ENCODE results near the gene GGA3.
"Not testable (repeated sequence)": the region's sequence is repeated elsewhere in the genome, so short reads cannot be mapped to it uniquely, and the experiment has no call there.

DNA sequence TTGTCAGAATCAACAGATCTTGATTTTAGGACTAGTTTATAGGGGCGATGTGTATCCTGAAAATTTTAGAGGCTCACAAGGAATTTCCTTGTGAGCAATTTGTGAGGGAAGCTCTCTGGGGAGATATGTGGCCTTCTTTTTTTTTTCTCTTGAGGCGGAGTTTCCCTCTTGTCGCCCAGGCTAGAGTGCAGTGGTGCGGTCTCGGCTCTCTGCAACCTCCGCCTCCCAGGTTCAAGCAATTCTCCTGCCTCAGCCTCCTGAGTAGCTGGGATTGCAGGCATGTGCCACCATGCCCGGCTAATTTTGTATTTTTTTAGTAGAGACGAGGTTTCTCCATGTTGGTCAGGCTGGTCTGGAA, 54.4 kb downstream of the GGA3 start:
- not testable (repeated sequence) for TF ChIP-seq CTCF (IDR thresholded peaks at IDR 0.05; ENCODE audit: poor library complexity, severe bottlenecking); TAF1 (IDR thresholded peaks at IDR 0.05; ENCODE audit: low read depth); EP300 (conservative IDR thresholded peaks at IDR 0.05; ENCODE audit: poor library complexity, severe bottlenecking); POLR2AphosphoS5 (IDR thresholded peaks at IDR 0.05)
- TF ChIP-seq, protein P1, sequence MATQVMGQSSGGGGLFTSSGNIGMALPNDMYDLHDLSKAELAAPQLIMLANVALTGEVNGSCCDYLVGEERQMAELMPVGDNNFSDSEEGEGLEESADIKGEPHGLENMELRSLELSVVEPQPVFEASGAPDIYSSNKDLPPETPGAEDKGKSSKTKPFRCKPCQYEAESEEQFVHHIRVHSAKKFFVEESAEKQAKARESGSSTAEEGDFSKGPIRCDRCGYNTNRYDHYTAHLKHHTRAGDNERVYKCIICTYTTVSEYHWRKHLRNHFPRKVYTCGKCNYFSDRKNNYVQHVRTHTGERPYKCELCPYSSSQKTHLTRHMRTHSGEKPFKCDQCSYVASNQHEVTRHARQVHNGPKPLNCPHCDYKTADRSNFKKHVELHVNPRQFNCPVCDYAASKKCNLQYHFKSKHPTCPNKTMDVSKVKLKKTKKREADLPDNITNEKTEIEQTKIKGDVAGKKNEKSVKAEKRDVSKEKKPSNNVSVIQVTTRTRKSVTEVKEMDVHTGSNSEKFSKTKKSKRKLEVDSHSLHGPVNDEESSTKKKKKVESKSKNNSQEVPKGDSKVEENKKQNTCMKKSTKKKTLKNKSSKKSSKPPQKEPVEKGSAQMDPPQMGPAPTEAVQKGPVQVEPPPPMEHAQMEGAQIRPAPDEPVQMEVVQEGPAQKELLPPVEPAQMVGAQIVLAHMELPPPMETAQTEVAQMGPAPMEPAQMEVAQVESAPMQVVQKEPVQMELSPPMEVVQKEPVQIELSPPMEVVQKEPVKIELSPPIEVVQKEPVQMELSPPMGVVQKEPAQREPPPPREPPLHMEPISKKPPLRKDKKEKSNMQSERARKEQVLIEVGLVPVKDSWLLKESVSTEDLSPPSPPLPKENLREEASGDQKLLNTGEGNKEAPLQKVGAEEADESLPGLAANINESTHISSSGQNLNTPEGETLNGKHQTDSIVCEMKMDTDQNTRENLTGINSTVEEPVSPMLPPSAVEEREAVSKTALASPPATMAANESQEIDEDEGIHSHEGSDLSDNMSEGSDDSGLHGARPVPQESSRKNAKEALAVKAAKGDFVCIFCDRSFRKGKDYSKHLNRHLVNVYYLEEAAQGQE (IDR thresholded peaks at IDR 0.05; ENCODE audit: borderline replicate concordance) = not testable (repeated sequence)

Data from neural cell (in vitro differentiated cells).